Osteocyte (in vitro differentiated cells): Measurements from ENCODE around the gene ATRAID. TPM values are rescaled to one million over a fixed set of nuclear protein-coding genes. Genes with fewer than 3 reads are reported as not detected.
"Not testable (repeated sequence)": the region's sequence is repeated elsewhere in the genome, so short reads cannot be mapped to it uniquely, and the experiment has no call there.

Experiments
- DNase-seq: peaks from one replicate; pipeline ENCODE4 v3.0.0; 2021; ENCODE audit warnings: mixed read lengths; ENCODE audit not compliant: unreplicated experiment; ENCODE audit errors: extremely low spot score
- H3K27ac Mint-ChIP-seq: one replicate; pipeline ENCODE4 v1.8.0; 2021; ENCODE audit warnings: mild to moderate bottlenecking, mixed read lengths; ENCODE audit not compliant: unreplicated experiment
- H3K27me3 Mint-ChIP-seq: one replicate; pipeline ENCODE4 v1.8.0; 2021; ENCODE audit warnings: mixed read lengths; ENCODE audit not compliant: unreplicated experiment
- H3K36me3 Mint-ChIP-seq: one replicate; pipeline ENCODE4 v1.8.0; 2021; ENCODE audit warnings: mixed read lengths; ENCODE audit not compliant: unreplicated experiment
- H3K4me1 Mint-ChIP-seq: one replicate; pipeline ENCODE4 v1.8.0; 2021; ENCODE audit warnings: mixed read lengths; ENCODE audit not compliant: unreplicated experiment
- H3K4me3 Mint-ChIP-seq: one replicate; pipeline ENCODE4 v1.8.0; 2021; ENCODE audit warnings: mild to moderate bottlenecking, moderate library complexity, mixed read lengths; ENCODE audit not compliant: unreplicated experiment
- H3K9me3 Mint-ChIP-seq: one replicate; pipeline ENCODE4 v1.8.0; 2021; ENCODE audit warnings: mixed read lengths; ENCODE audit not compliant: unreplicated experiment
- CTCF ChIP-seq: fragments of 200-600 bp; sonication (generic); IDR thresholded peaks from 2 replicates; pipeline ENCODE4 v1.5.0; 2021; ENCODE audit warnings: antibody characterized with exemption, mild to moderate bottlenecking, moderate library complexity
- total RNA-seq: library from RNA; stranded (reverse); gene quantifications from 2 replicates; pipeline ENCODE4 v1.2.1, GENCODE V29; 2021

Gene ATRAID
- total RNA-seq, 1 donor from 2014 or later: 125 TPM

DNA sequence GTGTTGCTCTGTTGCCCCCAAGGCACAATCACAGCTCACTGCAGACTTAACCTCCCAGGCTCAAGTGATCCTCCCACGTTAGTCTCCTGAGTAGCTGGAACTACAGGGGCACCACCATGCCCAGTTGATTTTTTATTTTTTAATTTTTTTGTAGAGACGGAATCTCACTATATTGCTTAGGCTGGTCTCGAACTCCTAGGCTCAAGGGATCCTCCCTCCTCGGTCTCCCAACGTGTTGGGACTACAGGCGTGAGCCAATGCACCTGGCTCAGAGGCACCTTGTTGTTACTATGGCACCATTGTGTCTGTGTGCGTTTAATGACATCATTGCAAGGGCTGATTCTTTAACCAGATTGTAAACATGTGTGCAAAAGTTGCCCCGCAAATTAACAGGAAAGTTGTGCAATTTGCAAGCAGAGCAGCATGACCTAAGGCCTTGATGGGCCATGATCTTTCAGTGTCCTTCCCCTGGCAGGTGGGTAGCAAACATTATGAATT is 40.4 kb upstream of the ATRAID start:
- H3K4me1 Mint-ChIP-seq: peaks cover 2% of the 10 kb centered on the region
- H3K36me3 Mint-ChIP-seq: no peaks in the 10 kb centered on the region
- no peak for DNase-seq
- H3K4me3 Mint-ChIP-seq: no peak overlapping the region
- TF ChIP-seq CTCF: no peak
- H3K27ac Mint-ChIP-seq: no peak overlapping the region
- H3K27me3 Mint-ChIP-seq: peaks cover 25% of the 10 kb centered on the region
- H3K9me3 Mint-ChIP-seq: no peaks in the 10 kb centered on the region

- Mint-ChIP-seq H3K36me3 (no peaks in the 10 kb centered on the region), H3K4me3 (no peak overlapping the region), H3K27ac (no peak overlapping the region), H3K9me3 (no peaks in the 10 kb centered on the region), H3K27me3 (peaks cover 38% of the 10 kb centered on the region), H3K4me1 (peaks cover 2% of the 10 kb centered on the region)
- no peak for DNase-seq
- no peak for TF ChIP-seq CTCF
Observed at GRCh38 chr2:27174638-27175037, 37.2 kb upstream of the ATRAID start.

GRCh38 chr2:27175330-27175729 is 36.5 kb upstream of the ATRAID start:
- Mint-ChIP-seq H3K27me3 (peaks cover 35% of the 10 kb centered on the region), H3K36me3 (no peaks in the 10 kb centered on the region), H3K9me3 (no peaks in the 10 kb centered on the region), H3K27ac (no peak overlapping the region), H3K4me1 (no peaks in the 10 kb centered on the region), H3K4me3 (no peak overlapping the region)
- no peak for DNase-seq
- no peak for TF ChIP-seq CTCF

- not testable (repeated sequence) for H3K9me3 Mint-ChIP-seq, H3K27ac Mint-ChIP-seq, H3K4me3 Mint-ChIP-seq, H3K36me3 Mint-ChIP-seq, DNase-seq, H3K4me1 Mint-ChIP-seq
- peaks cover 30% of the 10 kb centered on the region for H3K27me3 Mint-ChIP-seq
Observed at GRCh38 chr2:27175781-27176180, 36.1 kb upstream of the ATRAID start.

DNA sequence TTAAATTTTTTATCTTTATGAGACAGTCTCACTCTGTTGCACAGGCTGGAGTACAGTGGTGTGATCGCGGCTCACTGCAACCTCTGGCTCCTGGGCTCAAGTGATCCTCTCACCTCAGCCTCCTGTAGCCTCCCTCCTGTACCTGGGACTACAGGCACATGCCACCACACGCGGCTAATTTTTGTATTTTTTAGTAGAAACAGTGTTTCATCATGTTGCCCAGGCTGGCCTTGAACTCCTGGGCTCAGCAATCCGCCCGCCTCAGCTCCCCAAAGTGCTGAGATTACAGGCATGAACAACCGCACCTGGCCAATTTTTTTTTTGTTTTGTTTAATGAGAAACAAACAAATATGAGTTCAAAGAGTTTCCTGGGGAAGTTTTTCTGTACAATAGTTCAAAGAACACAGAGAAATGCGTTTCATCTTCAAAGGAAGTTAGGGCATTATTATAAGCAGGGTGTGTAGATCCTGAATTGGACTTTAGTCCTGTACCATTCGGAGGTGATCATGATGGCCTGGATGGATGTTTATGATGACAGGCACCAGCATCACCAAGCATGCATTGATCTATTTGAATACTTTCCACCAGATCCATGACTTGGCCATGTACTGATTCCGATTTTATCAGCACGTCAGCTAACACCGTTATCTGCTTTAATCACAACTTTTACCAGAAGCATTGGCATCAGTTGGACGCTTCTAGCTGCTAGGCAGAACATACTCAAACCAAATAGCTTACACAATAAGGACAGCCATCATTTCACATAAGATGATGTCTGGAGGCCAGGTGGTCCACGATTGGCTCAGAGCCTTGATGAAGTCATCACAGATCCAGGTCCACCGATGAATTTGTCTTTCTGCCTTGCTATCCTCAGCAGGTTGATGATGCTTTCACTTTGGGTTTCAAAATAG is 34.1 kb upstream of the ATRAID start:
- no peak for DNase-seq
- Mint-ChIP-seq H3K4me3 (no peak overlapping the region), H3K27ac (no peak overlapping the region), H3K4me1 (peaks cover 4% of the 10 kb centered on the region), H3K27me3 (peaks cover 19% of the 10 kb centered on the region), H3K9me3 (no peaks in the 10 kb centered on the region), H3K36me3 (no peaks in the 10 kb centered on the region)
- no peak for TF ChIP-seq CTCF
